ENCODE data around the gene CD37.

CD37 gene

DNA sequence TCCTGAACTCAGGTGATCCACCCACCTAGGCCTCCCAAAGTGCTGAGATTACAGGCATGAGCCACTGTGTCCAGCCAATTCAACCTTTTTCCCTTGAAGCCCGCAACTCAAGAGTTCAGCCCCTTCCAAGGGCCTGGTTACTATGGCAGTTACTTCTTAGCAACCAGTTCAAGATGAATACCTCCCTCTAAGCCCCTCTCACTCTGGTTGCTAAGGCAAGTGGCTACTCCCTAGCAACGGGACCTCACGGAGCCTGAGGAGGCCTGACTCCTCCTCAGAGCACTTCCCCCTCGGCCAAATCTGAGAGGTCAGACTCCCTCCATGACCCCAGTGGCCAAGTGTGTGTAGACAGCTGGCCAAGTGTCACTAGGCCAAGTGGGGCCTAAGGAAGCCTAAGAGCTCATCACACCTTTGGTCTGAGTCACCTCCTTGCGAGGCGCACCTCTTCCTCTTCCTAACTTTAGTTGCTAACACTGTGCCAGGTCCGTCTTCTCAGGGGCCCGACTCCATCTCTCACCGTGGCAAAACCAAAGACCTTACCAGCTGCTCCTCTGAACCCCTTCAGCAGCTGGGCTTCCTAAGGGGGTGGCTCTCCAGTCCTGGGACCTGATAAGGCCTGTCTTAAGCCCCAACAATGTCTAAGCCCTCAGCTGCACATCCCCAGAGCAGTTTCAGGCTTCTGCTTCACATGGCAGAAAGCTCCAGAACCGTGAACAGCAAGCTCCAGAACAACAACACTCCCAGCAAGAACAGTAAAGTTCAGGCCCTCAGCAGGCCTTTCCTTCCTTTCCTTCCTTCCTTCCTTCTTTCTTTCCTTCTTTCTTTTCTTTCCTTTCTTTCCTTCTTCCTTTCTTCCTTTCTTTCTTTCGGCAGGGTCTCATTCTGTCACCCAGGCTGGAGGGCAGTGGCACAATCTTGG is 9.6 kb downstream of the CD37 start:
- peaks cover 51% of the 10 kb centered on the region for H3K4me1 ChIP-seq (ENCODE audit: low read length)
- H3K9me3 ChIP-seq (ENCODE audit: insufficient read depth, low read length), result peaks cover 3% of the 10 kb centered on the region; the same call in 1 of the 2 replicates
- H3K36me3 ChIP-seq (replicated peaks; ENCODE audit: low read depth, low read length), result peaks cover 25% of the 10 kb centered on the region
- no peak for TF ChIP-seq EZH2phosphoT487 (IDR thresholded peaks at IDR 0.05; ENCODE audit: low read depth)
- no peak for TF ChIP-seq CTCF (IDR thresholded peaks at IDR 0.05; ENCODE audit: low read depth, low read length)
- H3K27ac ChIP-seq (ENCODE audit: low read length), result no peak overlapping the region
- no peak overlapping the region for H3K9ac ChIP-seq (ENCODE audit: low read length)
- H3K4me3 ChIP-seq (ENCODE audit: low read length), result no peak overlapping the region
- no peaks in the 10 kb centered on the region for H3K79me2 ChIP-seq (ENCODE audit: low read length)
- no peak overlapping the region for H3K4me2 ChIP-seq (ENCODE audit: low read length)
- H4K20me1 ChIP-seq (ENCODE audit: insufficient read depth, low read length), result peaks cover 17% of the 10 kb centered on the region
- no peak overlapping the region for H2AFZ ChIP-seq (ENCODE audit: low read depth, low read length)
- H3K27me3 ChIP-seq (ENCODE audit: low read depth, low read length), result no peaks in the 10 kb centered on the region

- H2AFZ ChIP-seq (ENCODE audit: low read depth, low read length), result no peak overlapping the region
- peaks cover 6% of the 10 kb centered on the region; the same call in 1 of the 2 replicates for H3K9me3 ChIP-seq (ENCODE audit: insufficient read depth, low read length)
- no peak for TF ChIP-seq EZH2phosphoT487 (IDR thresholded peaks at IDR 0.05; ENCODE audit: low read depth)
- no peak for TF ChIP-seq CTCF (IDR thresholded peaks at IDR 0.05; ENCODE audit: low read depth, low read length)
- H3K4me3 ChIP-seq (ENCODE audit: low read length), result no peak overlapping the region
- H4K20me1 ChIP-seq (ENCODE audit: insufficient read depth, low read length), result 0 out of 2 replicates have a peak, but pooled peaks cover 2% of the 10 kb centered on the region
- H3K27ac ChIP-seq (ENCODE audit: low read length), result no peak overlapping the region
- H3K9ac ChIP-seq (ENCODE audit: low read length), result no peak overlapping the region
- H3K4me1 ChIP-seq (ENCODE audit: low read length), result peaks cover 28% of the 10 kb centered on the region
- H3K36me3 ChIP-seq (replicated peaks; ENCODE audit: low read depth, low read length), result peaks cover 12% of the 10 kb centered on the region
- H3K4me2 ChIP-seq (ENCODE audit: low read length), result no peak overlapping the region
- H3K79me2 ChIP-seq (ENCODE audit: low read length), result no peaks in the 10 kb centered on the region
- H3K27me3 ChIP-seq (ENCODE audit: low read depth, low read length), result no peaks in the 10 kb centered on the region
Observed at GRCh38 chr19:49347191-49347590, 12.0 kb downstream of the CD37 start.

DNA sequence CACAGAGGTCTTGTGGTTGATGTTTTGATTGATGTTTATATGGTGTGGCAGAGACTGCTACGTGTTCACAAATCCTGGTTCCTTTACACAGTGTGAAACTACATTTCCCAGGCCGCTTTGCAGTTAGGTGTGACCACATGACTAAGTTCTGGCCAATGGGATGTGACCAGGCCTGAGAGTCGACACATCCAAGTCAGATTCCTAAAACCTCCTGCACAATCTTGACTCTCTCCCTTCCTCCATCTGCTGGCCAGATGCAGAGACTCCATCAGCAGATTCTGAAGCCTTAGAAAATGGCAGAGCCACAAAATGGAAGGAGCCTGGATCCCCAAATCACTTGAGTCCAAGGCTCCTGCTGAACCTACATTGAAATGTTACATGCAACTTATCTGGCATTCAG is 12.6 kb downstream of the CD37 start:
- H3K36me3 ChIP-seq (replicated peaks; ENCODE audit: low read depth, low read length), result peaks cover 11% of the 10 kb centered on the region
- H3K4me1 ChIP-seq (ENCODE audit: low read length), result peaks cover 21% of the 10 kb centered on the region
- TF ChIP-seq EZH2phosphoT487 (IDR thresholded peaks at IDR 0.05; ENCODE audit: low read depth), result no peak
- no peak for TF ChIP-seq CTCF (IDR thresholded peaks at IDR 0.05; ENCODE audit: low read depth, low read length)
- peak overlapping the region; percentile 55 for H3K4me3 ChIP-seq (ENCODE audit: low read length)
- H3K9me3 ChIP-seq (ENCODE audit: insufficient read depth, low read length), result peaks cover 6% of the 10 kb centered on the region; the same call in 1 of the 2 replicates
- peak overlapping the region; percentile 33; the same call in 1 of the 2 replicates for H3K9ac ChIP-seq (ENCODE audit: low read length)
- H3K4me2 ChIP-seq (ENCODE audit: low read length), result peak overlapping the region; percentile 59
- H3K27me3 ChIP-seq (ENCODE audit: low read depth, low read length), result no peaks in the 10 kb centered on the region
- H2AFZ ChIP-seq (ENCODE audit: low read depth, low read length), result peak overlapping the region; percentile 13; the same call in 1 of the 2 replicates
- H3K79me2 ChIP-seq (ENCODE audit: low read length), result no peaks in the 10 kb centered on the region
- peak overlapping the region; percentile 83 for H3K27ac ChIP-seq (ENCODE audit: low read length)
- H4K20me1 ChIP-seq (ENCODE audit: insufficient read depth, low read length), result 0 out of 2 replicates have a peak, but pooled peaks cover 2% of the 10 kb centered on the region

All from OCI-LY3 (cell line).